Ammon's horn (tissue), 1 donor: Measurements from ENCODE around the gene CORO2B.

Experiments used
- DNase-seq: peaks from one replicate; pipeline ENCODE4 v3.0.0-alpha.2; 2016; ENCODE audit warnings: low spot score

CORO2B gene

DNA sequence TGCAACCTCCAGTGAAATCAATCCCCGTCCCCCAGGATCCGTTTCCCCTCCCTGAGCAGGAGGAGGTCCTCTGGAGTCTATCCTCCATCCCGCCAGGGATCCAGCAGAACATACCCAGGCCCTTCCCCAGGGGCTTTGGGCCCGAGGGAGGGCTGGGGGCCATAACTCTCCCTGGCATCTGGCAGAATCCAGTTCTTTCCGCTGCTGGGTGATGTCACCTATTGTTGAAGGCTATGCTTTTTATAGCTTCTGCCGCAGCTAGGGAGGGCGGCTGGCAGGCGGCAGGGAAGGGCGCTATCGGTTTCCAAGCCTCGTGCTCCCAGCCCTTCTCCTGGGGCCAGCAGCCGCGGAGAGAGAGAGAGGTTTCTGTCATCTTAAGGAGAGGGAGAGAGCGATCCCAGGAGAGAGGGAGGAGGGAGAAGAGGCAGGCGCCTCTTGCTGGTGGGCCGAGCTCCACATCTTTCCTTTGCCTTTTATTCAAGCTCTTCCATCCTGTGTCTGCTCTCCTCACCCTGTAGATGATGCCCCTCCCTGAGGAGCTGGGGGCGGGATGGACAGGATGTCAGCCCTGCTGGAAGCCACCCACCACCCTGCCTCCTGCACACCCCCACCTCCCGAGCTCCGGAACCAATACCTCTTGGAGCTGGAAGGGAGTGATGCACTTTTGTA lies 121.8 kb downstream of the CORO2B start:
- DNase-seq = peak; percentile 85

DNA sequence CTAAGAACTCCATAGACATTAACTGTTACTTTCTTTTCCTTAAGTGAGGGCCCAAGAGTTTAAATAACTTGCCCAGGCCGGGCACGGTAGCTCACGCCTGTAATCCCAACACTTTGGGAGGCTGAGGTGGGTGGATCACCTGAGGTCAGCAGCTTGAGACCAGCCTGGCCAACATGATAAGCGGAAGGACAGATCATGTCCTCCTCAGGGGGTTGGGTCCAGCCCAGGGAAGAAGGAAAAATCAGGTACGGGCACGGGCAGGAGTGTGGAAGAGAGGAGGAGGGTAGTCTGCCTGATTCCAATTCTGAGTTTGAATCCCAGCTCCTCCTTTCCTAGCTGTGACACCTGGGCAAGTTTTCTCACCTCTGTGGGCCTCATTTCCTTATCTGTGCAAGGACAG lies 123.1 kb downstream of the CORO2B start:
- DNase-seq = no peak

DNA sequence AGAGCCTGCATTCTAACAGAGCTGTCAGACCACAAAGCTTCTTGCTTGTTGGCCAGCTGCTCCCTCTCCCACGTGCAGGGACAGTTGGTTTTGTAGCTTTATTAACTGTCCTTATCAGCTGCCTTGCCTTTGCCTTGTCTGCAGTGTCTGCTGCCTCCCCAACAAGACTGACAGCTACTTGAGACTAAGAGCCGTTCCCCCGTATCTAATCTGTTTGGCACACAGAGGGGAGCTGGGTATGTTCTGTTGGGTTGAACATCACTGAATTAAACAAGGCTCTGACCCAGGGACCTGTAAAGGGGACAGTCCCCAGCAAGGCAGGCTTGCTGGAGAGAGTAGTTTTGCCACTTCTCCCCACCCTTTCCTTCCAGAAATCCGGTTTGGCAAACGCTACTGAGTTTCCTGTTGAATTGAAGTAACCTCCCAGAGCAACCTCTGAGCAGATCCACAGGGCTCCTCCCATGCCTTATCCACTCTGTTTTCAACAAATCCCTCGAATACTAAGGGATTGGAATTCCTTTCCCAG lies 125.8 kb downstream of the CORO2B start:
- no peak for DNase-seq

DNA sequence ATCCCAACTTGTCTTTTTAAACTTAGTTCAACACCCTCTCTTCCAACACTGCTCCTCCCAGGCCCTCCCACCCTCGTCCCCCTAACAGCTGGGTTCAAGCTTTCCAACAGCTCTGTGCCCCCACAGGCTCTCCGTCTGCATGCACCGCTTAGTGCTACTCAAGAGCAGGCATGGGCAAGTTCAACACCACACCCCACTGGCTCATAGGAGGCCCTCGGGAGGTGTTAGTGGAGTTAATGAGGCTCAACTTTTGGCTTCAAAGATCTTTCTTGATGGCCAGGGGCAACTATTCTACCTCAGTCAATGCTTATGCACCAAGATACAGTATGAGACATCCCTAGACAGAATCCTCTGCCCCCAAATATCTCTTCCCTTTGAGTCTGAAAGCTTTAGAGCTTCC lies 127.5 kb downstream of the CORO2B start:
- no peak for DNase-seq

DNA sequence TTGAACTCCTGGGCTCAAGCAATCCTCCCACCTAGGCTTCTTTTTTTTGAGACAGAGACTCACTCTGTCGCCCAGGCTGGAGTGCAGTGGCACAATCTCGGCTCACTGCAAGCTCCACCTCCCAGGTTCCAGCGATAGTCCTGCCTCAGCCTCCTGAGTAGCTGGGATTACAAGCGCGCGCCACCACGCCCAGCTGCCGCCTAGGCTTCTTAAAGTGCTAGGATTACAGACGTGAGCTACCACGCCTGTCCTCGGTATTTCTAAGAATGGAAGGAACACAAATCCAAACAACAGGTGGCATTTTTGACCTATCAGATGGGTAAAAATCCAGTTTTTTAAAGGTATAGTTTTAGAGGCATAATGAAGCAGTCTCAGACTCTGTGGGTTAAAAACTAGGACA lies 128.1 kb downstream of the CORO2B start:
- no peak for DNase-seq

DNA sequence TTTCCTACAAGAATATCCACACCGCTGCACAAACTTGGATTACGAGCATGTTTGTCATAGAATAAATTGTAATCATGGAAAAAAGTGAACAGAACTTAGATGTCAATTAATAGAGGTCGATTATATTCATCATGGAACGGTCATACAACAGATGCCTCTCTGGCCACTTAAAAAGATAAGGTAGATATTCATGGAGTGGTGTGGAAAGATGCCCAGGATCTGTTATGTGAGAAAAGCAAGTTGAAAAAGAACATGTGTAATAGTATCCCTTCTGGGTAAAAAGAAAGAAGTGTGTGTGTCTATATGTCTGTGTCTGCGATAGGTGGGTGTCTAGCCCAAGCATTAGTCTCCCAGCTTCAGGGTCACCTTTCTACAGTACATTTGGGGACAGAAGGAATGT lies 128.6 kb downstream of the CORO2B start:
- DNase-seq = no peak

DNA sequence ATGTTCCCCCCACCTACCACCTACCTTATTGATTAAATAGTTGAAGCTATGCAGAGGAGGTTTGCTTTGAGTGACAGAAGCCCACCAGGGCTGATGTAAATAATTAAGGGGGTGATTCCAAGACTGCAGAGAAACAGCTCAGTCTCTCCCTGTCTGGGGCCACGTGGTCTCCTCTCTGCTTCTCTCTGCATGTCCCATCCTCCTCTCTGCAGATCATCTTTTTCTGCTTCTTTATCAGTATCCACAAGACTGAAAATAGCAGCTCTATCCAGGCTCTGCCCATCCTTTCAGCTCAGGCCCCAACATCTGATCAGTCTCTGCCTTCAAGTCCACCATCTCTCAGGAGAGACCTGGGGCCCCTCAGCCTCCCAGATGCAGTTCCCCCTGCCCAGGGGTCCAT lies 131.1 kb downstream of the CORO2B start:
- no peak for DNase-seq

DNA sequence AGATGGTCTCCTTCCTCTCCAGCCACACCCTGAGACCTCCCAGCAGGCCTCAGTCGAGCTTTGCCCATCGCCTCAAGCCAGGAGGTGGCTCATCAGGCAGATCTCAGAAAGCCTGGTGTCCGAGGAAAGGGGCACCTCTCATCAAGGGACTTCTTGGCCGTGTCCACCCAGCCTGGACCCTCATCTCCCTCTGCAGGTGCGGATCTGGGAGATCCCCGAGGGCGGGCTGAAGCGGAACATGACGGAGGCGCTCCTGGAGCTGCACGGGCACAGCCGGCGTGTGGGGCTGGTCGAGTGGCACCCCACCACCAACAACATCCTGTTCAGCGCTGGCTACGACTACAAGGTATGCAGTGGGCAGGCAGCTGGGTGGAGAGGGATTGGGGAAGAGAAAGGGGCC lies 131.7 kb downstream of the CORO2B start:
- DNase-seq = no peak

DNA sequence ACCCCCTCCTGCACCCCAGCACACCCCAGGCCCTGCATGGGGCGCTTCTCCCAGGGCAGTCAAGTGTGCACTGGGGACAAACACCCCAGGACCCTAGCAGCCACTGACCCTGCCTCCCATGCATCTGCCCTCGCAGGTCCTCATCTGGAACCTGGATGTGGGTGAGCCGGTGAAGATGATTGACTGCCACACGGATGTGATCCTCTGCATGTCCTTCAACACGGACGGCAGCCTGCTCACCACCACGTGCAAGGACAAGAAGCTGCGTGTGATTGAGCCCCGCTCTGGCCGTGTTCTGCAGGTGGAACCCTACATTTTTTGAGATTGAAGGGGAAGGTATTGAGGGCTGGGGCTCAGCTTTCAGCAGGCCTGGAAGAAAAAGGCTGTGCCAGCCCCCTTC lies 132.6 kb downstream of the CORO2B start:
- DNase-seq = no peak

DNA sequence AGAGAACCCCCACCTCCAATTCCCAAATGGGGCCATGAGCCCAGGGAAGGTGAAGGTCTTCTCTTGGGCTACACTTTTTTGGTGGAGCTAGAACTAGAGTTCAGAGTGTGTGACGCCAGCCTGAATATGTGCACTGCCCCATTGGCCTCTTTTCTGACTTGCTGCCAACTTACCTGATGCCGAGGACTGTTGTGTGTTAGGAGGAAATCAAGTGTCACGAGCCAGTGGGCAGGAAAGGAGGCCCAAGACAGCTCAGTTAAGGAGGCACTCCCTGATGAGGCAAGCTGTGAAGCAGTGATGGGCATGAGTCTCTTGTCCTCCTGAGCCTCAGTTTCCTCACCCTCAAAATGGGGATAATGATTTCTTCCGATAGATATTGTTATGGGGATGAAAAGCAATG lies 134.1 kb downstream of the CORO2B start:
- no peak for DNase-seq

DNA sequence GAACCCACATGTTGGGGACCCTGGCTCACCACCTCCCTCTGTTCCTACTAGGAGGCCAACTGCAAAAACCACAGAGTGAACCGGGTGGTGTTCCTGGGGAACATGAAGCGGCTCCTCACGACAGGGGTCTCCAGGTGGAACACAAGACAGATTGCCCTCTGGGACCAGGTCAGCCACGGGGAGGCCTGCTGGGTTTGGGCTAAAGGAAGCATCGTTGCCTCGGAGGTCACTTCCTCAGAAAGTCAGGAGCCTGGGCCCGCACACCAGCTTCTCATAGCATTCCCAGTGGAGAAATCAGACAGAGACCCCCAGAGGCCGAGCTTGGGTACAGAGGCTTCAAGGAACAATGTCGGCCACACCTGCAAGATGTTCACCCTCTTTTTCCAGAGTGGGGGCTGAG lies 135.1 kb downstream of the CORO2B start:
- no peak for DNase-seq

DNA sequence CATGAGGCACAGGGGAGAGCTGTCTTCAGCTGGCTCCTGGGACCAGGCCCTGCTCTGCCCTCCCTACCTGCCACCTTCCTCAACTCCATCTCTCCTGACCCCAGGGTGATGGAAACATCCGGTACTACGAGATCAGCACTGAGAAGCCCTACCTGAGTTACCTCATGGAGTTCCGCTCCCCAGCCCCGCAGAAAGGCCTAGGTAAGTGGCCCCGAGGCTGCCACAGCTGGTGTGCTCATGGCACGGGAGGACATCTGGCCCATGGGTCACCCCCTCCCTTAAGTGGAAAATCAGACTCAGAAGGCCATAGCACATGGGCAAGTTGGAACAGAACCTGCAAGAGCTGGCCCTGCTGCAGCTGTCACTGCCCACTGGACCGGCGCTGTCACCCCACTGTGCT lies 136.3 kb downstream of the CORO2B start:
- DNase-seq = no peak

DNA sequence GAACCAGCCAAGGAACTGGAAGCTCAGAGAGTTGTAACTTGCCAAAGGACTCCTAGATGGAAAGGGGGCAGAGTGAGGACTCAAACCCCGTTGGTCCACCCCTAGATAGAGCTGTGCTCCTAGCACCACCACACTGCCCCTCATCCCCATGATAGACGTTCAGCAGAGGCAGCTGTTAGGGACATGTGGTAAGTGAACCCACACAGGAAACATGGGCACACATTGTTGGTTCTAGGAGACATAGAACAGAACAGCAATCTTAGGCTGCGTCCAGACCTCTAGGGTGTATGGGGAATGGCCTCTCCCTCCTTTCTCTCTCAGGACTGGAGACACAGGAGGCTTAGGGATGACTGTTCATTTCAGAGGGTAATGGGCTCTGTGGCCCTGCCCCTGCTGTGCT lies 139.2 kb downstream of the CORO2B start:
- DNase-seq = no peak

DNA sequence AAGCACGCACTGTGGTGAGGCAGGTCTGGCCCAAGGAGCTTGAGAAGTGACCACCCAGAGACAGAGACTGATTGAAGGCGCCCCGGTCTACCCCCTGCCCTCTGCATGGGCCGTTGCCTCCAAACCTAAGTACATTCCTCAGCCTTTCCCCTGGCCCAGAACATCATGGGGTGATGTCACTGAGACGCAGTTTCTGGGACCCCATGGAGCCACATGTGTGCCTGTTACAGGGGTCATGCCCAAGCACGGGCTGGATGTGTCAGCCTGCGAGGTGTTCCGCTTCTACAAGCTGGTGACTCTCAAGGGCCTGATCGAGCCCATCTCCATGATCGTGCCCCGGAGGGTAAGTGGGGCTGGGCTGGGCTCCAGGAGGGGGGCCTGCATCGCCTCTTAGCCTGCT lies 139.7 kb downstream of the CORO2B start:
- no peak for DNase-seq

DNA sequence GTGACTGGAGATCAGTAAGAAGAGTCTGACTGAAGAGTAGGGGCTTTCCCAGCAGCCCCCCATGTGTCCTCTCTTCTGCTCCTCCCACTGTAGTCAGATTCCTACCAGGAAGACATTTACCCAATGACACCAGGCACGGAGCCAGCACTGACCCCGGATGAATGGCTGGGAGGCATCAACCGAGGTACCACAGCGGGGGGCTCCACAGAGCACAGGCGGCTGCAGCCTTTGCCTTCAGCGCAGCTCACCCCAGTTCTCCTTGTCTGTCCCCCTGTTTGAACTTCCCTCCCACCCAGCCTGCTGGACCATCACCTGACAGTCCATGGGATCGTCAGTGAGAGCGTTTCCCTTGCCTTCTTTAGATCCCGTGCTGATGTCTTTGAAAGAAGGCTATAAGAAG lies 140.3 kb downstream of the CORO2B start:
- no peak for DNase-seq

DNA sequence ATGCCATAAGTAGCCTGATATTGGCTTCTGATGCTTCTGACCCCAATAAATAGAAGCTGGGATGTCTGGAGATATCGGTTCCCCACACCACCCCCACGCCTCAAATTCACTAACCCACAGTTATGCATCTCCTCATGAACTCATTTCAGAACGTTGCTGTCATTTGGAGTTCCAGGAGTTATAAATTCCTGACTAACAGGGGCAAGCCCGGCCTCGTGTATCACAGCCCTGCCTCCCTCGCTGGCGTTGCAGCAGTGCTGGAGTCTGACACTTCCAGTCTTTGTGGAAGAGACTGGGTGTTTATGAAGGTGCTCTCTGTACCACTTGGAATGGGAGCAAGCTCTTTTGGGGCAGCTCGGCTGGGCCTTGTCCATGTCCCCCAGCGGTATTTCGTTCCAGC lies 140.9 kb downstream of the CORO2B start:
- no peak for DNase-seq

DNA sequence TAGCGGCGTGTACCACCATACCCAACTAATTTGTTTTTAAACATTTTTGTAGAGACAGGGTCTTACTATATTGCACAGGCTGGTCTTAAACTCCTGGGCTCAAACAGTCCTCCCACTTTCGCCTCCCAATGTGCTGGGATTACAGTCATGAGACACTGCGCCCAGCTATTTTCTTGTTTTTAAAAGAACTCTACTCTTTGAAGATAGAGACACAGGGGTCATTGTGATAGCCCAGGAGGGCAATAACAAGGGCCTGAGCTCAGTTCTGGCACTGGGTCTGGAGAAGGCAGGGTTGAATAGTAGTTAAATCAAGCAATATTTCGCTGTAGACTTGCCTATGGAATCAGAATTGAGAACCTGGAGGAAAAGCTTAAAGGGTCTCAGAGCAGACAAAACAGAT lies 143.1 kb downstream of the CORO2B start:
- DNase-seq = no peak

DNA sequence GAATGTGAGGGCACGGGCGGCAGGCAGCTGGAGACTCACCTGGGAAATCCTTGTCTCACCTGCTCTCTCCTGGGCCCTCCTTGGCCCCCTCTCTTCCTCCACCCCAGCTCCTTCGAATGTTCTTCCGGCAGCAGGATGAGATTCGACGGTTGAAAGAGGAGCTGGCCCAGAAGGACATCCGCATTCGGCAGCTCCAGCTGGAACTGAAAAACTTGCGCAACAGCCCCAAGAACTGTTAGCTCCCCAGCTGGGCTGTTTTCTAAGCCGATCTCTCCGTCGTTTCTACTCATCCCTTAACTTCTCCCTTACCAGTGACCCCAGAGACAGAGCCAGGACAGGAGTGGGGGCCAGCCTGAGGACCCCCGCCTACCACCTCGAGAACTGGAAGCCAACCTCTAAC lies 146.9 kb downstream of the CORO2B start:
- DNase-seq = peak; percentile 44

DNA sequence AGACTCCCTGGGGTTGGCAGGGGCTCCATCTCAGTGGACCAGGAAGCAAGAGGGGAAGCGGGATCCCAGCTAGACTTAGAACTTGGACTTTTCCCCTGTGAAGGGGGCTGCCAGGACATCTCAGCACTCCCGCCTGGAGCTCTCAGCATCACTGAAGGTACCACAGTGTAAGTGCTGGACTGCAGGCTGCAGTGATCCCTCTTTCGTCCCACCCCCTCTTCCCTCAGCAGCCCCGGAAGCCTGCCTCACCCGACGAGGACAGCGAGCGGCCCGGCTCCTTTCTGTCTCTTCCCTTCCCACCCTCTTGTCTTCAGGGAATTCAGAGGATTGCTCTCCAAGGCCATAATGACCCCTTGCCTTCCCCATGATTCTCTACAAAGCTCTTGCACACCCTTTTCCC lies 147.5 kb downstream of the CORO2B start:
- DNase-seq = no peak

DNA sequence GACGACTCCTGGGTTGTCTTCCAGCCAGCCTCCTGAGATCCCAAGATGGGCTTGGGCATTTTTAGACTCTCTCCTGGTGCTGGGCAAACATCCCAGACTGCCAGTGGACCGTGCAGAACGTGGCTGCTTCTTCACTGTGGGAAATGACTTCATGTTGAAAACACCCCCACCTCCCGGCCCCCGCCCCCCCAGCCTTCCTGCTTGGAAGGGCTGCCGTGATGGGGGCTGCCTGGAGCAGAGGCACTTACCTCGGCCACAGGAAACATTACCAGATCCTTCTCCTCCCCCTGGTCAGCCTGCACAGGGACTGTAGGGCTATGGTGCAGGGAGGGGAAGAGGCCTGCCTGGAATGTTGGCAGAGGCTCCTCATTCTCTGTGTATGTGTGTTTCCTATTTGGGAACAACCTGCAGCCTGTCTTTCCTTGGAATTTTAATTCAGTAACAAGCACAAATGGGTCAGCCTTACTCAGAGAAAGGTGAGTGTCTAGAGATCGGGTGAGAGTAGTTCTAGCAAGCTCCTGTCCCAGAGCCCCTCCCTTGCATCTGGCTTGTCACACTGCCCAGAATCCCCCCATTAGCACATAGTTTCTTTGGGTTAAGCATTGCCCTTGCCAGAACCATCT lies 151.1 kb downstream of the CORO2B start:
- peak; percentile 23 for DNase-seq

DNA sequence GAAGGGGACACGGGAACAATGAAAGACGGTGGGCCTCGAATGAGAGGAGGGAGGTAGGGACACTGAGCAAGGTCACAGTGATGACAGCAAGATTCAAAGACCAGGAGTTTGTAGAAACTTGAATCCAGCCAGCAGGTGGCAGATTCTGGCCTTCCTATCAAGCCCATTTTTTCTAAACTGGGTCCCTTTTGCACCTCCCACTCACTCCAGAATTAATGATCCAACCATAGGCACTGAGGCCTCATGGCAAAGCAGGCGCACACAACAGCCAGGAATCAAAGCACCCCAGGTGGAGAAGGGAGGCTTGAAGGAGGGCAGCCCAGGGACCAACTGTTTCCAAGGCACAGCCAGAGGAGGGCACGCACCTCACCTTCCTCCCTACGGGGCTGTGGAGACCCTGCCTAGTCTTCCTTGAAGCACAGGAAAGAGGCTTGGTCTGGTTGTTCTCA lies 151.7 kb downstream of the CORO2B start:
- peak; percentile 75 for DNase-seq

DNA sequence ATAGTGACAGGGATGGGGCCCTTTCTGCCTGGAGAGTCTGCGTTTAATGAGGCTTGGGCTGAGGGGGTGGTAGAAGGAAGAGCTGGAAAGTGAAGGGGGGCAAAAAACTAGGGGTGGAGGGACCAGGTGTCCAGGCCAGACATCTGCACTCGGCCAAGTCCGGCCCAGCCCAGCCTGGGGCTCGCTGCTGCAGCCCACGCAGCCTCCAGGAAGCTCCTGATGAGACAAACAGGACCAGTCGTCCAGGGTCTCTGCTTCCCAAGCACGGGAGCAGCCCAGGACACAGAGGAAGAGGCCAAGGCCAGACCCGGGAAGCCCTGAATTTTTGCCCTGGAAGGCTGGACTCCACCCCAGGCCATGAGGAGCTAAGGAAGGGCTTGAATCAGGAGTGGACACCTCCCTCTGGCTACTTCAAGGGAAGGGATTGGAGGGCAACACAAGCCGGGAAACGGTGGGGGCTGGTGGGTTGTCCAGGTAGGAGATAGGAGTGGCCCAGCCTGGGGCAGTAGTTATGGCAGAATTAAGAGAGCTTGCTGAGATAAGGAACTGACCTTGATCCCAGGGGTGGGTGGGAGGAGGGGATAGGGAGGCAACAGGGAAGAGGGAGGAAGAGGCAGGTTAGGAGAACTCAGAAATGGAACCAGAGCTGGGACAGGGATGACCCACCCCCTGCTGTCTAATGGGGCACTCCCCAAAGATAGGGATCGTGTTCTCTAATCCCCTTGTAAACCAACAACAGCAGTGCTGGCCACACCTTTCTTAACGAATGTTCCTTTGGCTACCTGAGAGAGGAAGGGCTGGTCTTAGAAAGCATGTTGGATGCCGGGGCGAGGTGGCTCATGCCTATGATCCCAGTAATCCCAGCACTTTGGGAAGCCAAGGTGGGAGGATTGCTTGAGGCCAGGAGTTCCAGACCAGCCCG lies 152.4 kb downstream of the CORO2B start:
- DNase-seq = no peak

DNA sequence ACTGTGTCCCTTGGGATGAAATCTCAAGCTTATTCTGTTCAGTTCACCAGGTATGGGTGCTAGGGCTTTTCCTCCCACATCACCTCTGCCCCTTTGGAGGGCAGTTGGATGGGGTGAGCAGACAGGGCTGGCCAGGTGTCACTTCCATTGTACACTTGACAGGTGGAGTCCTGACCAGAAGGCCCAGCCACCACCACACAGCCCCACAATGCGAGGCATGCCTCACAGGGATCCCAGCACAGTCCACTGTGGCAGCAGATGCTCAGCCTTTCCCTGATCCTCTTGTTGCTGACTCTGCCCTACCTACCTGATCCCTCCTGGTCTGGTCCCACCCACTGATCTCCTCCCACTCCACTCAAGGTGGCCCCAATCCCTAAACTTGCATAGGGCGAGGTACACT lies 153.7 kb downstream of the CORO2B start:
- no peak for DNase-seq
